ENCODE data around the gene TCEAL1.
"Not testable (repeated sequence)": the region's sequence is repeated elsewhere in the genome, so short reads cannot be mapped to it uniquely, and the experiment has no call there.

The TCEAL1 gene

GRCh38 chrX:103628386-103629317 is at the start of gene TCEAL1:
TCEAL1 (plus strand) TSS chrX:103628975; CDS start chrX:103629917, 942 bp downstream.
- H3K4me1 Mint-ChIP-seq: peaks cover 25% of the 10 kb centered on the region
- peak within 1 kb of the TSS; percentile 90 to 97 (median 95) for H3K27ac Mint-ChIP-seq
- H3K36me3 Mint-ChIP-seq (ENCODE audit: low read depth): peaks cover 7% of the 10 kb centered on the region
- TF ChIP-seq CTCF (IDR thresholded peaks at IDR 0.05; ENCODE audit: unreplicated experiment in 3 of 3): no peak
- H3K27me3 Mint-ChIP-seq (ENCODE audit: low read depth): no peaks in the 10 kb centered on the region
- peak within 1 kb of the TSS; percentile 81 to 88 (median 87) for H3K4me3 Mint-ChIP-seq
- H3K9me3 Mint-ChIP-seq: no peaks in the 10 kb centered on the region

GRCh38 chrX:103584596-103584995 is 44.2 kb upstream of the TCEAL1 start:
- no peaks in the 10 kb centered on the region for H3K27me3 Mint-ChIP-seq (ENCODE audit: low read depth)
- peak overlapping the region; percentile 95 to 99 (median 96) for H3K4me3 Mint-ChIP-seq
- peaks cover 7% of the 10 kb centered on the region for H3K4me1 Mint-ChIP-seq
- peaks cover 7% of the 10 kb centered on the region for H3K36me3 Mint-ChIP-seq (ENCODE audit: low read depth)
- H3K27ac Mint-ChIP-seq: peak overlapping the region; percentile 30 to 95 (median 68)
- no peak for TF ChIP-seq CTCF (IDR thresholded peaks at IDR 0.05; ENCODE audit: unreplicated experiment in 3 of 3)
- H3K9me3 Mint-ChIP-seq: peaks cover 10% of the 10 kb centered on the region

GRCh38 chrX:103585411-103586313 is 43.1 kb upstream of the TCEAL1 start, which contains the start of gene TCEAL4:
TCEAL4 (plus strand) TSS chrX:103585515; CDS start chrX:103586676, 1,161 bp downstream.
- H3K36me3 Mint-ChIP-seq (ENCODE audit: low read depth): peaks cover 9% of the 10 kb centered on the region
- peaks cover 10% of the 10 kb centered on the region for H3K9me3 Mint-ChIP-seq
- H3K27me3 Mint-ChIP-seq (ENCODE audit: low read depth): no peaks in the 10 kb centered on the region
- TF ChIP-seq CTCF (IDR thresholded peaks at IDR 0.05; ENCODE audit: unreplicated experiment in 3 of 3): no peak
- peak within 1 kb of the TSS; percentile 95 to 97 (median 97) for H3K27ac Mint-ChIP-seq
- peaks cover 7% of the 10 kb centered on the region for H3K4me1 Mint-ChIP-seq
- H3K4me3 Mint-ChIP-seq: peak within 1 kb of the TSS; percentile 95 to 99 (median 96)

- H3K36me3 Mint-ChIP-seq (ENCODE audit: low read depth): peaks cover 12% of the 10 kb centered on the region
- no peak for TF ChIP-seq CTCF (IDR thresholded peaks at IDR 0.05; ENCODE audit: unreplicated experiment in 3 of 3)
- H3K9me3 Mint-ChIP-seq: peaks cover 10% of the 10 kb centered on the region
- H3K4me3 Mint-ChIP-seq: peak overlapping the region; percentile 95 to 99 (median 96)
- no peaks in the 10 kb centered on the region for H3K27me3 Mint-ChIP-seq (ENCODE audit: low read depth)
- peak overlapping the region; percentile 95 to 97 (median 97) for H3K27ac Mint-ChIP-seq
- H3K4me1 Mint-ChIP-seq: peaks cover 7% of the 10 kb centered on the region
Observed at GRCh38 chrX:103586314-103586646, 42.5 kb upstream of the TCEAL1 start.

- peaks cover 10% of the 10 kb centered on the region for H3K9me3 Mint-ChIP-seq
- peak overlapping the region; percentile 95 to 97 (median 97) for H3K27ac Mint-ChIP-seq
- no peak for TF ChIP-seq CTCF (IDR thresholded peaks at IDR 0.05; ENCODE audit: unreplicated experiment in 3 of 3)
- peaks cover 15% of the 10 kb centered on the region for H3K36me3 Mint-ChIP-seq (ENCODE audit: low read depth)
- no peaks in the 10 kb centered on the region for H3K27me3 Mint-ChIP-seq (ENCODE audit: low read depth)
- peaks cover 7% of the 10 kb centered on the region for H3K4me1 Mint-ChIP-seq
- peak overlapping the region; percentile 95 to 99 (median 96) for H3K4me3 Mint-ChIP-seq
Observed at GRCh38 chrX:103586659-103587058, 42.1 kb upstream of the TCEAL1 start.

GRCh38 chrX:103592295-103592694 is 36.5 kb upstream of the TCEAL1 start:
- not testable (repeated sequence) for H3K4me1 Mint-ChIP-seq; H3K27ac Mint-ChIP-seq; H3K4me3 Mint-ChIP-seq; H3K27me3 Mint-ChIP-seq (ENCODE audit: low read depth)
- Mint-ChIP-seq H3K36me3 (ENCODE audit: low read depth) (peaks cover 40% of the 10 kb centered on the region), H3K9me3 (peaks cover 18% of the 10 kb centered on the region)

GRCh38 chrX:103595202-103595601 is 33.6 kb upstream of the TCEAL1 start:
- not testable (repeated sequence) for H3K4me3 Mint-ChIP-seq; H3K4me1 Mint-ChIP-seq; H3K27ac Mint-ChIP-seq; H3K27me3 Mint-ChIP-seq (ENCODE audit: low read depth)
- Mint-ChIP-seq H3K36me3 (ENCODE audit: low read depth) (peaks cover 46% of the 10 kb centered on the region), H3K9me3 (peaks cover 18% of the 10 kb centered on the region)
